PFSK-1 (cell line): Measurements from ENCODE around the gene CEP70.

Experiments
- FOXP2 ChIP-seq: optimal IDR thresholded peaks from 2 replicates; pipeline ENCODE3; 2011; ENCODE audit warnings: borderline replicate concordance, control low read depth, inconsistent platforms; ENCODE audit not compliant: insufficient read depth; ENCODE audit errors: extremely low read length, extremely low read depth
- POLR2AphosphoS5 ChIP-seq: IDR thresholded peaks from 2 replicates; pipeline ENCODE4 v1.6.1; 2012; ENCODE audit warnings: low read depth, mild to moderate bottlenecking, control low read depth, low read length, moderate library complexity
- REST ChIP-seq, 2 experiments: IDR thresholded peaks; 2 replicates each; pipeline versions ENCODE4 v1.6.1 to v1.8.0; 2011 to 2012; ENCODE audit warnings: low read depth in 2 of 2, low read length in 2 of 2, control low read depth in 1 of 2, inconsistent platforms in 1 of 2, mild to moderate bottlenecking in 1 of 2, moderate library complexity in 1 of 2; ENCODE audit not compliant: insufficient read depth in 1 of 2
- SIN3A ChIP-seq: IDR thresholded peaks from 2 replicates; pipeline ENCODE4 v1.6.1; 2012; ENCODE audit warnings: mild to moderate bottlenecking, low read length, moderate library complexity, borderline replicate concordance; ENCODE audit not compliant: insufficient read depth
- TAF1 ChIP-seq: IDR thresholded peaks from 2 replicates; pipeline ENCODE4 v1.6.1; 2012; ENCODE audit warnings: low read length, control low read depth, borderline replicate concordance; ENCODE audit not compliant: insufficient read depth

CEP70 gene

GRCh38 chr3:138460536-138461205 is 133.4 kb downstream of the CEP70 start:
- TF ChIP-seq REST (IDR thresholded peaks at IDR 0.05; ENCODE audit: insufficient read depth in 1 of 2, low read depth in 2 of 2, low read length in 2 of 2) (no peak), SIN3A (no peak), FOXP2 (no peak), TAF1 (no peak), POLR2AphosphoS5 (no peak)

- no peak for TF ChIP-seq SIN3A
- no peak for TF ChIP-seq FOXP2
- TF ChIP-seq POLR2AphosphoS5, result no peak
- no peak for TF ChIP-seq TAF1
- no peak for TF ChIP-seq REST (IDR thresholded peaks at IDR 0.05; ENCODE audit: insufficient read depth in 1 of 2, low read depth in 2 of 2, low read length in 2 of 2)
These were observed 134.2 kb downstream of the CEP70 start for GRCh38 chr3:138459619-138460535.

GRCh38 chr3:138458774-138459499 is 135.1 kb downstream of the CEP70 start:
- TF ChIP-seq TAF1 (no peak), REST (IDR thresholded peaks at IDR 0.05; ENCODE audit: insufficient read depth in 1 of 2, low read depth in 2 of 2, low read length in 2 of 2) (no peak), FOXP2 (no peak), POLR2AphosphoS5 (no peak), SIN3A (no peak)

- TF ChIP-seq TAF1 (no peak), POLR2AphosphoS5 (no peak), REST (IDR thresholded peaks at IDR 0.05; ENCODE audit: insufficient read depth in 1 of 2, low read depth in 2 of 2, low read length in 2 of 2) (no peak), SIN3A (no peak), FOXP2 (no peak)
These were observed 136.0 kb downstream of the CEP70 start for GRCh38 chr3:138457863-138458735.
